Panc1 (cell line): ENCODE data around the gene SRD5A2. TPM values are rescaled to one million over a fixed set of nuclear protein-coding genes. Genes with fewer than 3 reads are reported as not detected.

Source experiments
- ATAC-seq: fragments of 200-7000 bp; cut with Tn5 transposase; 2 replicates; pipeline ENCODE4 v1.9.1; 2020; ENCODE audit warnings: mild to moderate bottlenecking, moderate library complexity
- BruUV-seq: library from RNA; stranded (reverse); fragments of 400-500 nt; replicated peaks from 2 replicates; lab custom pipeline; 2021; lab: Mats Ljungman, UMichigan
- CTCF ChIA-PET: fragments of 300-600 bp; sonication (Branson Sonifier 250); formaldehyde crosslinking; loops from one replicate; lab custom pipeline; 2022; ENCODE audit warnings: antibody characterized with exemption; lab: Charles Lee
- POLR2A ChIA-PET: fragments of 300-600 bp; sonication (Branson Sonifier 250); formaldehyde crosslinking; loops from one replicate; lab custom pipeline; 2022; ENCODE audit warnings: antibody characterized with exemption; lab: Charles Lee
- DNase-seq: peaks from one replicate; pipeline ENCODE4 v3.0.0-alpha.2; 2010; ENCODE audit warnings: low read depth, low spot score
- H3K27ac ChIP-seq: 2 replicates; pipeline ENCODE4 v1.5.1; 2011; ENCODE audit warnings: mild to moderate bottlenecking, low read length, inconsistent platforms
- H3K27me3 ChIP-seq: fragments of 200-500 bp; sonication (Bioruptor generic); 2 replicates; pipeline ENCODE4 v1.6.0; 2014; ENCODE audit warnings: low read length, inconsistent platforms; ENCODE audit not compliant: control insufficient read depth, insufficient read depth
- H3K36me3 ChIP-seq: fragments of 200-500 bp; sonication (Bioruptor generic); 2 replicates; pipeline ENCODE4 v1.5.1; 2014; ENCODE audit warnings: inconsistent platforms, mild to moderate bottlenecking, low read length, moderate library complexity; ENCODE audit not compliant: control insufficient read depth, insufficient read depth
- H3K4me1 ChIP-seq: 2 replicates; pipeline ENCODE4 v1.5.1; 2011; ENCODE audit warnings: inconsistent platforms, mild to moderate bottlenecking, low read length, moderate library complexity; ENCODE audit not compliant: control insufficient read depth, insufficient read depth
- H3K4me3 ChIP-seq, 2 experiments: 2 replicates each; pipeline ENCODE4 v1.5.1; 2011 to 2012; ENCODE audit warnings: low read depth in 2 of 2, low read length in 2 of 2, mild to moderate bottlenecking in 2 of 2, inconsistent platforms in 1 of 2, moderate library complexity in 1 of 2
- H3K9me3 ChIP-seq: fragments of 200-500 bp; sonication (Bioruptor generic); 2 replicates; pipeline ENCODE4 v1.5.1; 2014; ENCODE audit warnings: low read depth, mild to moderate bottlenecking, inconsistent platforms, low read length, moderate library complexity; ENCODE audit not compliant: control insufficient read depth, insufficient read depth
- CTCF ChIP-seq: fragments of 450-650 bp; IDR thresholded peaks from 2 replicates; pipeline ENCODE4 v1.5.1; 2017; ENCODE audit warnings: mild to moderate bottlenecking
- POLR2AphosphoS5 ChIP-seq: IDR thresholded peaks from 2 replicates; pipeline ENCODE4 v1.6.1; 2012; ENCODE audit warnings: mild to moderate bottlenecking, low read depth, low read length, moderate library complexity
- REST ChIP-seq, 2 experiments: IDR thresholded peaks; 2 replicates each; pipeline ENCODE4 v1.6.1; 2011 to 2012; ENCODE audit warnings: low read depth in 2 of 2, control low read depth in 1 of 2, low read length in 1 of 2, mild to moderate bottlenecking in 1 of 2, moderate library complexity in 1 of 2; ENCODE audit not compliant: insufficient read depth in 1 of 2
- SIN3A ChIP-seq: IDR thresholded peaks from 2 replicates; pipeline ENCODE4 v1.6.1; 2012; ENCODE audit warnings: low read depth, mild to moderate bottlenecking, low read length, moderate library complexity, borderline replicate concordance; ENCODE audit not compliant: insufficient read depth
- TCF7L2 ChIP-seq: IDR thresholded peaks from 2 replicates; pipeline ENCODE4 v1.6.1; 2011; ENCODE audit warnings: mild to moderate bottlenecking, low read depth, low read length, inconsistent platforms
- in situ Hi-C: cut with HindIII; loops from 2 replicates; pipeline ENCODE4 v1.10.0; 2016; ENCODE audit warnings: low sequenced_read_pairs, low pct_unique_long_range_greater_than_20kb
- intact Hi-C: fragments of 100-400 bp; cut with micrococcal nuclease; formaldehyde crosslinking; loops from one replicate; pipeline ENCODE4 v1.10.0; 2022; ENCODE audit not compliant: unreplicated experiment
- total RNA-seq: library from RNA; stranded (reverse); gene quantifications from one replicate; pipeline ENCODE4 v1.2.1, GENCODE V29; 2021; ENCODE audit not compliant: unreplicated experiment

SRD5A2 gene
- total RNA-seq, 1 experiment from 2014 or later: not detected

- CTCF ChIA-PET: no interaction called here
- POLR2A ChIA-PET: no interaction called here
- H3K4me1 ChIP-seq: no peaks in the 10 kb centered on the region
- no peak overlapping the region for H3K4me3 ChIP-seq
- ATAC-seq (no peak), DNase-seq (no peak)
- no peaks in the 10 kb centered on the region for H3K9me3 ChIP-seq
- BruUV-seq: no TSS peak
- no peaks in the 10 kb centered on the region for H3K36me3 ChIP-seq
- peaks cover 2% of the 10 kb centered on the region; the same call in 1 of the 2 replicates for H3K27me3 ChIP-seq
- TF ChIP-seq REST (IDR thresholded peaks at IDR 0.05; ENCODE audit: insufficient read depth in 1 of 2, low read depth in 2 of 2, low read length in 1 of 2) (no peak), CTCF (no peak), POLR2AphosphoS5 (no peak), SIN3A (no peak), TCF7L2 (no peak)
- intact Hi-C loops (loop anchor here (10.0 kb wide), 1 partner anchor 294 kb away; the partner anchor contains the start of gene EHD3), in situ Hi-C loops (no loop called here)
- no peak overlapping the region for H3K27ac ChIP-seq
Observed at GRCh38 chr2:31528823-31529222, 51.9 kb downstream of the SRD5A2 start.

- Histone ChIP-seq H3K9me3 (no peaks in the 10 kb centered on the region), H3K4me3 (no peak overlapping the region), H3K27ac (no peak overlapping the region), H3K4me1 (no peaks in the 10 kb centered on the region), H3K27me3 (peaks cover 2% of the 10 kb centered on the region; the same call in 1 of the 2 replicates), H3K36me3 (no peaks in the 10 kb centered on the region)
- DNase-seq (no peak), ATAC-seq (no peak)
- TF ChIP-seq CTCF (no peak), REST (IDR thresholded peaks at IDR 0.05; ENCODE audit: insufficient read depth in 1 of 2, low read depth in 2 of 2, low read length in 1 of 2) (no peak), POLR2AphosphoS5 (no peak), SIN3A (no peak), TCF7L2 (no peak)
- in situ Hi-C loops: no loop called here
- no TSS peak for BruUV-seq
- ChIA-PET CTCF (no interaction called here), POLR2A (no interaction called here)
- intact Hi-C loops: loop anchor here (10.0 kb wide), 1 partner anchor 292 kb away; the partner anchor contains the start of gene EHD3
Observed at GRCh38 chr2:31526946-31527732, 53.6 kb downstream of the SRD5A2 start.
